Mesothelial cell of epicardium (in vitro differentiated cells): ENCODE measurements around the gene ARHGDIG. TPM values are rescaled to one million over a fixed set of nuclear protein-coding genes. Genes with fewer than 3 reads are reported as not detected.

Experiments used
- DNase-seq, 2 experiments: peaks; one replicate each; pipeline ENCODE4 v3.0.0; 2021; ENCODE audit warnings: low spot score in 2 of 2; ENCODE audit not compliant: unreplicated experiment in 2 of 2
- H3K27ac Mint-ChIP-seq: 2 replicates; pipeline ENCODE4 v1.8.0; 2021; ENCODE audit warnings: mixed read lengths
- H3K27me3 Mint-ChIP-seq: 2 replicates; pipeline ENCODE4 v1.8.0; 2021; ENCODE audit warnings: low read depth, mixed read lengths
- H3K36me3 Mint-ChIP-seq: 2 replicates; pipeline ENCODE4 v1.8.0; 2021; ENCODE audit warnings: mixed read lengths
- H3K4me1 Mint-ChIP-seq: 2 replicates; pipeline ENCODE4 v1.8.0; 2021; ENCODE audit warnings: mixed read lengths
- H3K4me3 Mint-ChIP-seq: 2 replicates; pipeline ENCODE4 v1.8.0; 2021; ENCODE audit warnings: mild to moderate bottlenecking, moderate library complexity, mixed read lengths
- H3K9me3 Mint-ChIP-seq: 2 replicates; pipeline ENCODE4 v1.8.0; 2021; ENCODE audit warnings: mixed read lengths
- total RNA-seq: library from RNA; stranded (reverse); gene quantifications from 3 replicates; pipeline ENCODE4 v1.2.1, GENCODE V29; 2021
- TF ChIP-seq, protein P1 (sequence below): fragments of 200-600 bp; sonication (generic); IDR thresholded peaks from one replicate; pipeline ENCODE4 v1.5.0; 2021; ENCODE audit warnings: antibody characterized with exemption; ENCODE audit not compliant: unreplicated experiment

ARHGDIG gene
- total RNA-seq, 1 donor from 2014 or later, result 3.6 TPM

DNA sequence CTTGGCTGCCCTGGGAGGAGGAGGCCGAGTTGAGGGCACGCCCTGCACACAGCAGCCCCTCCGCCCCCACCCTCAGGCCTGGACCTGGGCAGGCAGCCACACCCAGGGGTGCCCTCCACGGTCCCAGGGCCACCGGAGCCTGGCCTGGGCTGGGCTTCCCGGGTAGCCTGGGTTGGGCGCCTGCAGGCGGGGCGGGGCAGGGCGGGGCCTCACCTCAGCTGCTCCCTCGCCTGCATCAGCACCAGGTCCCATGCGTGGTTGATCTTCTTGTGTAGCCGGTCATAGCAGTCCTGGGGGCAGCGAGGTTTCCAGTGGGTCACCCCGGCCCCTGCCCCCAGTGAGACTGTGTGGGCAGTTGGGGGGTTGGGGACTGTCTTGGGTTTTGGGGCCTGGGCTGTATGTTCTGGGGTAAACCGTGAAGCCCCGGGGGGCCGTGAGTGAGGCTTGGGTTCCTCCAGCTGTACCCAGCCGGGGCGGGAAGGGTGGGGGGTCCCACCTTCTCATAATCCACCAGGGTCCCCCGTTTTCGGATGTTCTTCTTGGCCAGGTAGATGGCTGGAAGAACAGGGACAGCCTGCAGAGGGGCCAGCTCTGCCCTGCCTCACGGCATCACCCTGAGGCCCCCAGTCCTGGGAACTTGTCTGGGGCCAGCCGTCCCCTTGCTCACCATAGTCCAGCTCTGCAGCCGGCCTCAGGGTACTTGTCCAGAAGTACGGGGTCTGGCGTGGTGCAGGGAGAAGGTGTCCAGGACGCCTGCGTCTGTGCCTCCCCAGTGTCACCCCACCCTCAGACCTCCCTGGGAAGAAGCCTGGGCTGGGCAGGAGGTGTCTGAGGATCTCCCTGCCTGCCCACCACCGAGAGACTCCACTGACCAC is 6.6 kb upstream of the ARHGDIG start:
- peak in 1 of 2 experiments; percentile 17 for DNase-seq
- TF ChIP-seq, protein P1, sequence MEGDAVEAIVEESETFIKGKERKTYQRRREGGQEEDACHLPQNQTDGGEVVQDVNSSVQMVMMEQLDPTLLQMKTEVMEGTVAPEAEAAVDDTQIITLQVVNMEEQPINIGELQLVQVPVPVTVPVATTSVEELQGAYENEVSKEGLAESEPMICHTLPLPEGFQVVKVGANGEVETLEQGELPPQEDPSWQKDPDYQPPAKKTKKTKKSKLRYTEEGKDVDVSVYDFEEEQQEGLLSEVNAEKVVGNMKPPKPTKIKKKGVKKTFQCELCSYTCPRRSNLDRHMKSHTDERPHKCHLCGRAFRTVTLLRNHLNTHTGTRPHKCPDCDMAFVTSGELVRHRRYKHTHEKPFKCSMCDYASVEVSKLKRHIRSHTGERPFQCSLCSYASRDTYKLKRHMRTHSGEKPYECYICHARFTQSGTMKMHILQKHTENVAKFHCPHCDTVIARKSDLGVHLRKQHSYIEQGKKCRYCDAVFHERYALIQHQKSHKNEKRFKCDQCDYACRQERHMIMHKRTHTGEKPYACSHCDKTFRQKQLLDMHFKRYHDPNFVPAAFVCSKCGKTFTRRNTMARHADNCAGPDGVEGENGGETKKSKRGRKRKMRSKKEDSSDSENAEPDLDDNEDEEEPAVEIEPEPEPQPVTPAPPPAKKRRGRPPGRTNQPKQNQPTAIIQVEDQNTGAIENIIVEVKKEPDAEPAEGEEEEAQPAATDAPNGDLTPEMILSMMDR, result no peak
- H3K4me1 Mint-ChIP-seq, result no peaks in the 10 kb centered on the region
- no peak overlapping the region for H3K27ac Mint-ChIP-seq
- H3K27me3 Mint-ChIP-seq, result peaks cover 43% of the 10 kb centered on the region
- no peaks in the 10 kb centered on the region for H3K9me3 Mint-ChIP-seq
- H3K4me3 Mint-ChIP-seq, result peak overlapping the region; percentile 20
- H3K36me3 Mint-ChIP-seq, result no peaks in the 10 kb centered on the region

- H3K27ac Mint-ChIP-seq, result no peak overlapping the region
- TF ChIP-seq, protein P1, result no peak
- no peaks in the 10 kb centered on the region for H3K36me3 Mint-ChIP-seq
- no peaks in the 10 kb centered on the region for H3K9me3 Mint-ChIP-seq
- peak overlapping the region; percentile 63 for H3K4me3 Mint-ChIP-seq
- DNase-seq, result peak in 1 of 2 experiments; percentile 18
- H3K27me3 Mint-ChIP-seq, result peaks cover 53% of the 10 kb centered on the region
- no peaks in the 10 kb centered on the region for H3K4me1 Mint-ChIP-seq
These were observed 5.2 kb upstream of the ARHGDIG start for GRCh38 chr16:275041-275641.

- Mint-ChIP-seq H3K36me3 (no peaks in the 10 kb centered on the region), H3K4me3 (peak within 1 kb of the TSS; percentile 67), H3K27ac (no peak within 1 kb of the TSS), H3K27me3 (peaks cover 53% of the 10 kb centered on the region), H3K9me3 (no peaks in the 10 kb centered on the region), H3K4me1 (no peaks in the 10 kb centered on the region)
- TF ChIP-seq, protein P1, result no peak
- no peak for DNase-seq
These were observed 4.6 kb upstream of the ARHGDIG start, which contains the start of gene RGS11 for GRCh38 chr16:275786-276232. RGS11 (minus strand) TSS chr16:275944; CDS start chr16:275911, 33 bp downstream.

DNA sequence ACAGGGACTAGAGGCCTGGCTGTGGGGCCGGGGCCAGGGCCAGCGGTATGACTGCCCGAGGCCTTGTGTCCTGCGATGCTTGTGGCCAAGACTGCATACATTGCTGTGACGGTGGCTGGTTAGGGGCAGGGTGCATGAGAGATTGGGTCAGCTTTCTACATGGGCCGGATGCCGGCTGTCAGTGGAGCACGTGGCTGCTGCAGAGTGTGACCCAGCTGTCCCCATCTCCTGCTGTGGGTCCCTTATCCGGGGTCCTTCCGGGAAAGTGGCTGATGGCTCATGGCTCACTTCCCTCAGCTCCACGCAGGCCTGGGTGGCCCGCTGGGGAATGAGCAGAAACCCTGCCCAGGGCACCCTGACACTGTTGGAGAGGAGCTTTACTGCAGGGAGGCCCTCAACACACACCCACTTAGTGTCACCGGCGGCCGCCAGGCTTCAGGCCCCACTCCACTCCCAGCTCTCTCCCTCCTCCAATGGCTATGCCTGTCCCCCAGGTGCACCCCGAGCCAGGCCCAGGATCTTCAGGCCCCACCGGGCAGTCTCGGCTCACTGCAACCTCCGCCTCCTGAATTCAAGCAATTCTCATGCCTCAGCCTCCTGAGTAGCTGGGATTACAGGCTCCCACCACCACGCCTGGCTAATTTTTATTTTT is 3.8 kb upstream of the ARHGDIG start:
- TF ChIP-seq, protein P1, result no peak
- no peaks in the 10 kb centered on the region for H3K4me1 Mint-ChIP-seq
- DNase-seq, result no peak
- H3K9me3 Mint-ChIP-seq, result no peaks in the 10 kb centered on the region
- peaks cover 57% of the 10 kb centered on the region for H3K27me3 Mint-ChIP-seq
- no peak overlapping the region for H3K27ac Mint-ChIP-seq
- H3K36me3 Mint-ChIP-seq, result no peaks in the 10 kb centered on the region
- peak overlapping the region; percentile 67 for H3K4me3 Mint-ChIP-seq

DNA sequence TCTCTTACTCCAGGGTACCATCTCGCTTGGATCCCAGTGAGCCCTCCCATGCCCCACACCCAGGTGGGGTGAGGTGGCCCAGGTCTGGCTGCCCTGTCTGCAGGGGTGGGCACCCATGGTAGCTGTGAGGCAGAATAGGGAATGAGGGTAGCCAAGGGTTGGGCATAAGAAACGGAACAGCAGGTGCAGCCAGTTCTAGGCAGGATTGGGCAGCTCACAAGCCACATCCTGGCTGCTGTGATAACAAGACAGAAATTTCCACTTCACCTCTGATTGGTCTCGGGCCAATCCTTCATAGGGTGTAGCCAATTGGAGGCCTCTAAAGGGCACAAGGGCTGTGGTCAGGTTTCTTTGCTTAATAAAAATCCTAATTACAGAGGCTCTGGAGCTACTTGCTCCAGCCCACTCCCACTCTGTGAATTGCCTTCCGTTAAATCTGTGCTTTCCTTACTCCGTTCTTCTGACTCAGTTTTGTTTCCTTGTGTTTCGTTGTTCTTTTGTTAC is 1.5 kb upstream of the ARHGDIG start:
- DNase-seq, result no peak
- TF ChIP-seq, protein P1, result no peak
- no peak overlapping the region for H3K27ac Mint-ChIP-seq
- H3K4me3 Mint-ChIP-seq, result peak overlapping the region; percentile 1
- H3K4me1 Mint-ChIP-seq, result no peaks in the 10 kb centered on the region
- no peaks in the 10 kb centered on the region for H3K36me3 Mint-ChIP-seq
- peaks cover 62% of the 10 kb centered on the region for H3K27me3 Mint-ChIP-seq
- no peaks in the 10 kb centered on the region for H3K9me3 Mint-ChIP-seq
